H1 (cell line): ENCODE measurements around the gene RAB35. TPM values are rescaled to one million over a fixed set of nuclear protein-coding genes. Genes with fewer than 3 reads are reported as not detected.

Experiments used
- CTCF ChIA-PET: fragments of 300-600 bp; sonication (Branson Sonifier 250); formaldehyde crosslinking; loops from one replicate; lab custom pipeline; 2021; ENCODE audit not compliant: partially characterized antibody; lab: Charles Lee
- POLR2A ChIA-PET: fragments of 300-600 bp; sonication (Branson Sonifier 250); formaldehyde crosslinking; loops from one replicate; lab custom pipeline; 2021; ENCODE audit warnings: inconsistent platforms; ENCODE audit not compliant: partially characterized antibody; lab: Charles Lee
- DNase-seq, 2 experiments: peaks; one replicate each; pipeline versions ENCODE4 v3.0.0 to v3.0.0-alpha.2; 2010 to 2022; ENCODE audit warnings: low spot score in 2 of 2, low read depth in 1 of 2, mixed read lengths in 1 of 2
- FAIRE-seq: peaks from 2 replicates; lab custom pipeline; 2011; peaks lifted over from hg19 to GRCh38; lab: Jason Lieb, UNC
- H2AFZ ChIP-seq: 2 replicates; pipeline ENCODE4 v1.8.1; 2012; ENCODE audit warnings: low read length, inconsistent platforms
- H2AK5ac ChIP-seq: 2 replicates; pipeline ENCODE4 v1.6.1; 2013; ENCODE audit warnings: low read depth, low read length
- H2BK120ac ChIP-seq: replicated peaks from 2 replicates; pipeline ENCODE3; 2013; ENCODE audit warnings: low read depth, low read length, inconsistent platforms
- H2BK12ac ChIP-seq: 2 replicates; pipeline ENCODE4 v1.6.1; 2013; ENCODE audit warnings: low read depth, low read length
- H2BK15ac ChIP-seq: 2 replicates; pipeline ENCODE4 v1.6.1; 2013; ENCODE audit warnings: low read length
- H2BK20ac ChIP-seq: 2 replicates; pipeline ENCODE4 v1.6.1; 2013; ENCODE audit warnings: low read length
- H2BK5ac ChIP-seq: 2 replicates; pipeline ENCODE4 v1.6.1; 2013; ENCODE audit warnings: low read depth, low read length
- H3K14ac ChIP-seq: 2 replicates; pipeline ENCODE4 v1.6.1; 2013; ENCODE audit warnings: inconsistent platforms; ENCODE audit not compliant: insufficient read length
- H3K18ac ChIP-seq: 2 replicates; pipeline ENCODE4 v1.6.1; 2013; ENCODE audit warnings: low read length; ENCODE audit errors: extremely low read depth
- H3K23ac ChIP-seq: 2 replicates; pipeline ENCODE4 v1.6.1; 2013; ENCODE audit warnings: inconsistent platforms; ENCODE audit not compliant: insufficient read length
- H3K23me2 ChIP-seq: 2 replicates; pipeline ENCODE4 v1.6.1; 2013; ENCODE audit warnings: low read depth, low read length
- H3K27ac ChIP-seq: 2 replicates; pipeline ENCODE4 v1.6.1; 2011; ENCODE audit warnings: low read depth, low read length, inconsistent platforms
- H3K27me3 ChIP-seq, 4 experiments: replicated peaks in 1 of 4; 1 replicate in 1 of 4; 2 replicates in 3 of 4; pipeline versions ENCODE4 v1.6.1 to v1.8.1; 2011 to 2013; ENCODE audit warnings: low read length in 3 of 4, mild to moderate bottlenecking in 3 of 4, inconsistent platforms in 2 of 4, mixed read lengths in 2 of 4, moderate library complexity in 1 of 4; ENCODE audit not compliant: control insufficient read depth in 3 of 4, insufficient read depth in 3 of 4; ENCODE audit errors: extremely low read depth in 1 of 4
- H3K36me3 ChIP-seq, 4 experiments: 2 replicates each; pipeline versions ENCODE4 v1.6.1 to v1.8.1; 2011 to 2013; ENCODE audit warnings: mild to moderate bottlenecking in 4 of 4, low read length in 3 of 4, moderate library complexity in 2 of 4, control low read depth in 1 of 4, inconsistent platforms in 1 of 4; ENCODE audit not compliant: insufficient read depth in 4 of 4, control insufficient read depth in 2 of 4
- H3K4ac ChIP-seq: replicated peaks from 2 replicates; pipeline ENCODE3; 2013; ENCODE audit warnings: low read length, low read depth, mixed read lengths, inconsistent platforms; ENCODE audit not compliant: insufficient read length
- H3K4me1 ChIP-seq, 4 experiments: replicated peaks in 1 of 4; 1 replicate in 1 of 4; 2 replicates in 3 of 4; pipeline versions ENCODE4 v1.6.1 to v1.8.1; 2011 to 2013; ENCODE audit warnings: low read length in 3 of 4, inconsistent platforms in 2 of 4, mixed read lengths in 1 of 4; ENCODE audit not compliant: insufficient read depth in 4 of 4, control insufficient read depth in 3 of 4
- H3K4me2 ChIP-seq, 2 experiments: 2 replicates each; pipeline versions ENCODE4 v1.6.1 to v1.8.1; 2011 to 2013; ENCODE audit warnings: low read depth in 2 of 2, low read length in 2 of 2, control low read depth in 1 of 2, inconsistent platforms in 1 of 2, mild to moderate bottlenecking in 1 of 2; ENCODE audit not compliant: insufficient read depth in 1 of 2
- H3K4me3 ChIP-seq, 4 experiments: fragments of 200-600, 300-600 bp in 1 of 4; sonication (generic), shearing (Covaris generic), sonication (Bioruptor Twin) in 1 of 4; 2 replicates each; pipeline versions ENCODE4 v1.5.1 to v1.8.1; 2011 to 2016; ENCODE audit warnings: low read length in 4 of 4, low read depth in 3 of 4, control low read depth in 2 of 4, inconsistent platforms in 2 of 4, mild to moderate bottlenecking in 2 of 4, mixed read lengths in 1 of 4, moderate library complexity in 1 of 4; ENCODE audit not compliant: insufficient read depth in 2 of 4; ENCODE audit errors: extremely low read depth in 1 of 4
- H3K56ac ChIP-seq: replicated peaks from 2 replicates; pipeline ENCODE3; 2013; ENCODE audit warnings: low read depth, mild to moderate bottlenecking, mixed read lengths, low read length, inconsistent platforms; ENCODE audit not compliant: insufficient read length
- H3K79me1 ChIP-seq: 2 replicates; pipeline ENCODE4 v1.6.1; 2013; ENCODE audit warnings: low read depth, low read length, control low read depth
- H3K79me2 ChIP-seq, 2 experiments: 2 replicates each; pipeline versions ENCODE4 v1.6.1 to v1.8.1; 2012 to 2013; ENCODE audit warnings: low read length in 2 of 2, mild to moderate bottlenecking in 2 of 2, inconsistent platforms in 1 of 2; ENCODE audit not compliant: insufficient read depth in 2 of 2, control insufficient read depth in 1 of 2
- H3K9ac ChIP-seq, 4 experiments: replicated peaks in 1 of 4; 1 replicate in 1 of 4; 2 replicates in 3 of 4; pipeline versions ENCODE4 v1.6.1 to v1.8.1; 2011 to 2013; ENCODE audit warnings: low read depth in 3 of 4, low read length in 3 of 4, control low read depth in 2 of 4, mild to moderate bottlenecking in 2 of 4, moderate library complexity in 2 of 4, inconsistent platforms in 1 of 4; ENCODE audit errors: extremely low read depth in 1 of 4
- H3K9me3 ChIP-seq, 2 experiments: 2 replicates each; pipeline versions ENCODE4 v1.6.1 to v1.8.1; 2012 to 2013; ENCODE audit warnings: mild to moderate bottlenecking in 2 of 2, moderate library complexity in 2 of 2, control low read depth in 1 of 2, inconsistent platforms in 1 of 2, low read depth in 1 of 2, low read length in 1 of 2, mixed read lengths in 1 of 2; ENCODE audit not compliant: insufficient read depth in 2 of 2
- H4K20me1 ChIP-seq, 2 experiments: replicated peaks in 1 of 2; 2 replicates each; pipeline versions ENCODE3 to v1.8.1; 2011 to 2013; ENCODE audit warnings: inconsistent platforms in 2 of 2, low read length in 2 of 2, mild to moderate bottlenecking in 1 of 2; ENCODE audit not compliant: insufficient read depth in 2 of 2, control insufficient read depth in 1 of 2
- H4K5ac ChIP-seq: 2 replicates; pipeline ENCODE4 v1.6.1; 2013; ENCODE audit warnings: low read length, low read depth, mixed read lengths, inconsistent platforms; ENCODE audit not compliant: insufficient read length
- H4K8ac ChIP-seq: 2 replicates; pipeline ENCODE4 v1.8.0; 2013; ENCODE audit warnings: mild to moderate bottlenecking, moderate library complexity, low read length, inconsistent platforms; ENCODE audit not compliant: insufficient read depth; ENCODE audit errors: extremely low read depth
- H4K91ac ChIP-seq: replicated peaks from 2 replicates; pipeline ENCODE3; 2013; ENCODE audit warnings: low read length, mixed read lengths, inconsistent platforms; ENCODE audit not compliant: insufficient read length
- BCL11A ChIP-seq, 2 experiments: IDR thresholded peaks; one replicate each; pipeline ENCODE4 v1.6.1; 2011; ENCODE audit warnings: low read depth in 2 of 2, low read length in 2 of 2, mild to moderate bottlenecking in 2 of 2
- CBX8 ChIP-seq: fragments of 300-800, 300-1000 bp; sonication (generic); IDR thresholded peaks from 2 replicates; pipeline ENCODE4 v1.7.1; 2016; ENCODE audit warnings: low read depth, low read length, borderline replicate concordance
- EGR1 ChIP-seq: IDR thresholded peaks from 2 replicates; pipeline ENCODE4 v1.6.1; 2011; ENCODE audit warnings: low read depth, low read length, borderline replicate concordance
- GABPA ChIP-seq: IDR thresholded peaks from 2 replicates; pipeline ENCODE4 v1.6.1; 2011; ENCODE audit warnings: mild to moderate bottlenecking, low read length, moderate library complexity, borderline replicate concordance; ENCODE audit not compliant: insufficient read depth
- MAX ChIP-seq: IDR thresholded peaks from 2 replicates; pipeline ENCODE4 v1.6.1; 2012; ENCODE audit warnings: inconsistent platforms
- PHF8 ChIP-seq: fragments of 200-600 bp; sonication (generic); conservative IDR thresholded peaks from 2 replicates; pipeline ENCODE4 v1.7.1; 2012; ENCODE audit warnings: low read depth, mild to moderate bottlenecking, inconsistent platforms, low read length, moderate library complexity
- POLR2AphosphoS5 ChIP-seq: IDR thresholded peaks from 2 replicates; pipeline ENCODE4 v1.6.1; 2011; ENCODE audit warnings: low read depth, low read length
- POU5F1 ChIP-seq: IDR thresholded peaks from 2 replicates; pipeline ENCODE4 v1.6.1; 2011; ENCODE audit warnings: low read depth, mild to moderate bottlenecking, low read length, moderate library complexity
- RNF2 ChIP-seq: fragments of 200-900, 300-1000 bp; sonication (generic); IDR thresholded peaks from 2 replicates; pipeline ENCODE4 v1.7.1; 2016; ENCODE audit warnings: borderline replicate concordance, low read depth, mild to moderate bottlenecking, antibody characterized with exemption, low read length; ENCODE audit not compliant: poor library complexity, severe bottlenecking; ENCODE audit errors: missing control alignments
- TEAD4 ChIP-seq: IDR thresholded peaks from 2 replicates; pipeline ENCODE4 v1.6.1; 2012; ENCODE audit warnings: low read depth, low read length, inconsistent platforms, mixed read lengths
- WGBS, 2 experiments: shearing (Covaris generic) in 1 of 2; methylation state at CpG; one replicate each; pipeline versions ENCODE4 v1.1.6 to v1.1.7; 2013 to 2015; ENCODE audit warnings: low lambda C conversion rate in 2 of 2, mixed read lengths in 2 of 2, inconsistent platforms in 1 of 2, low coverage in 1 of 2, missing lambda C conversion rate in 1 of 2; ENCODE audit not compliant: insufficient replicate concordance in 2 of 2, insufficient coverage in 1 of 2, insufficient read length in 1 of 2; ENCODE audit errors: extremely low coverage in 1 of 2, missing lambda C conversion rate in 1 of 2; 5-methylcytosine and 5-hydroxymethylcytosine counted together
- polyA plus RNA-seq, 7 experiments: library from polyadenylated mRNA; depleted of rRNA in 3 of 7; stranded (reverse) in 5 of 7; unstranded in 2 of 7; fragments of >200 nt in 5 of 7; fragments of 200-250 nt in 2 of 7; gene quantifications; 1 replicate in 5 of 7; 2 replicates in 1 of 7; 4 replicates in 1 of 7; pipeline versions ENCODE4 v1.2.1 to v1.2.3, GENCODE V29; 2011 to 2013; ENCODE audit warnings: missing spikeins in 2 of 7, mixed read lengths in 2 of 7
- total RNA-seq: library from RNA; stranded (reverse); fragmentation: NEBNext Ultra II Directional; extraction: Animal tissue kit (Norgen Biotek cat#: 25700); gene quantifications from 2 replicates; pipeline ENCODE4 v1.2.1, GENCODE V29; 2021

The RAB35 gene
- total and polyA plus RNA-seq, 2 of the 8 experiments (the other 6 are each of a cell fraction or from before 2014, with no cell fraction given): 33.4 to 39.0 TPM

GRCh38 chr12:120096671-120097202 lies 19.8 kb downstream of the RAB35 start:
- Histone ChIP-seq H3K79me1 (peaks cover 6% of the 10 kb centered on the region; the same call in 1 of the 2 replicates), H4K8ac (no peak overlapping the region), H3K9ac (no peak overlapping the region), H3K27me3 (no peaks in the 10 kb centered on the region), H3K23ac (no peak overlapping the region), H3K4me1 (peaks cover 6 to 32% (median 27%) of the 10 kb centered on the region in 4 experiments), H3K4me3 (no peak overlapping the region), H3K27ac (no peak overlapping the region), H2BK12ac (no peak overlapping the region), H2AK5ac (no peak overlapping the region), H2BK20ac (no peak overlapping the region), H3K4ac (no peak overlapping the region), H3K79me2 (peaks cover 0 to 12% of the 10 kb centered on the region in 2 experiments; a peak in 3 of 4 replicates), H4K20me1 (peaks cover 6 to 11% of the 10 kb centered on the region in 2 experiments), H3K36me3 (peaks cover 0 to 12% (median 8%) of the 10 kb centered on the region in 4 experiments; a peak in 6 of 8 replicates), H3K23me2 (no peaks in the 10 kb centered on the region), H4K5ac (no peak overlapping the region), H2BK5ac (no peak overlapping the region), H2AFZ (no peak overlapping the region), H2BK120ac (no peak overlapping the region), H3K4me2 (no peak overlapping the region), H3K9me3 (no peaks in the 10 kb centered on the region), H3K14ac (no peak overlapping the region), H3K18ac (no peak overlapping the region), H2BK15ac (0 out of 2 replicates have a peak overlapping the region, but pooled peaks have one; percentile 29), H4K91ac (no peak overlapping the region), H3K56ac (no peak overlapping the region)
- POLR2A ChIA-PET: interaction anchor here (0.9 to 11.7 kb wide), 9 partner anchors 8 to 104 kb away, joined by 3 to 96 read pairs (median 4); partner anchors contain the start of genes RAB35 and RPLP0
- DNase-seq (no peak), FAIRE-seq (no peak)
- WGBS, 2 experiments: 96% methylated on average over 26 of the region's 34 CpGs; no CpG with 5 or more reads in 1 of the 2 experiments
- CTCF ChIA-PET: no interaction called here
- TF ChIP-seq BCL11A (IDR thresholded peaks at IDR 0.05; ENCODE audit: low read depth in 2 of 2, low read length in 2 of 2) (no peak), POU5F1 (no peak), TEAD4 (no peak), EGR1 (no peak), POLR2AphosphoS5 (no peak), GABPA (no peak), RNF2 (no peak), CBX8 (no peak), MAX (no peak), PHF8 (no peak)
